ENCODE measurements around the gene DDR1.
"Not testable (repeated sequence)": the region's sequence is repeated elsewhere in the genome, so short reads cannot be mapped to it uniquely, and the experiment has no call there.

Gene DDR1

DNA sequence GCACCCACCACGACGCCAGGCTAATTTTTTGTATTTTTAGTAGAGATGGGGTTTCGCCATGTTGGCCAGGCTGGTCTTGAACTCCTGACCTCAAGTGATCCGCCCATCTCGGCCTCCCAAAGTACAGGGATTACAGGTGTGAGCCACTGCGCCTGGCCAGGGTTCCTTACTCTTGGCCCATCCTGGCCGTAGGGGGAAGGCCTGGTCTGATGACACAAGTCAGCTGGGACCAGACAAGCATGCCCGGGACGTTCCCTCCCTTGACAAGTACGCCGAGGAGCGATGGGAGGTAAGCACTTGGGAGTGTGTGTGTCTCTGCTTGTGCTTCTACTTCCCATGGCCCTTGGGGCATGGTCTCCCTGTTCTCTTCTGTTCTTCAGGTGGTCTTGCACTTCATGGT lies 26.2 kb downstream of the DDR1 start:
- in situ Hi-C loops (cut with MboI; ENCODE audit: low pct_unique_long_range_greater_than_20kb, low sequenced_read_pairs); DNase-seq: not testable (repeated sequence)

DNA sequence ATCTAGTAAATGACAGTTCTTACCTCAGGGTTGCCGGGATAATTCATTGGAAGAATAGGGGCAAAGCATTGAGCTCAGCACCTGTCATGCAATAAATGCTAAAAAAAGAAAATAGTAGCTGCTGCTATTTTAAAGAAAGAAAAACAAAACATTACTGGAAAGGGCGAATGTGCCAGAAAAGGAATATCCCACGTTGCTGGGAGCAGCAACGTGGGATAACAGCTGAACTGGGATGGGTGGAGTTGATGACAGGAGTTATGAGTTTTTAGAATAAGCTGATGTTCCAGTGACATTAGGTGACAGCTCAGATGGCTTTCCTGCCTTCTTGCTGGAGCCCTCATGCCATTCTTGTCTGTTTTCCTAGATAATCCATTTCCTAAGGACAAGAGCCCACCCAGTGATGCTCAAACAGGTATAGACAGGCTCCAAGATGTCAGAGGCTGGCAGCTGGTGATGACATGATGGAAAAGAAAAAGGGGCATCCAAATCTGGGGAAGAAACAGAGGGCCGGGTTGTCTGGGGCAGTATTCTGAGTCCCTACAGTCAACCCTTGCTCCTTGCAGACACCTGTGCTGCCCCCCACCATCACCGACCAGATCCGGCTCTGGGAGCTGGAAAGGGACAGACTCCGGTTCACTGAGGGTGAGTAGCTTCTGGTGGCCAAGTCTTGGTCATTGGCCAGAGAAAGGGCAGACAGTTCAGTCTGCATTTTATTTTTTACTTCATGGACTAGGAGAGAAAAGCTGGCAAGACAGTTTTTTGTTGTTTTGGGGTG lies 28.6 kb downstream of the DDR1 start:
- in situ Hi-C loops (cut with MboI; ENCODE audit: low pct_unique_long_range_greater_than_20kb, low sequenced_read_pairs), result no loop called here
- no peak for DNase-seq

DNA sequence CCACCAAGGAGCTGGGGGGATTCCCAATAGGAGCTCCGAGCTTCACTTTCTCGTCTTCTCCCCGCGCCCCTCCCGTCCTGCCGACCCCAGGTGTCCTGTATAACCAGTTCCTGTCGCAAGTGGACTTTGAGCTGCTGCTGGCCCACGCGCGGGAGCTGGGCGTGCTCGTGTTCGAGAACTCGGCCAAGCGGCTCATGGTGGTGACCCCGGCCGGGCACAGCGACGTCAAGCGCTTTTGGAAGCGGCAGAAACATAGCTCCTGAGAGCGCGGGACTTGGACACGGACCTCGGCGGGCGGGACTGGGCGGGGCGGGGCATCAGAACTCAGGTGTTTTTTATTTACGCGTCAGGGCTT lies 29.4 kb downstream of the DDR1 start:
- in situ Hi-C loops (cut with MboI; ENCODE audit: low pct_unique_long_range_greater_than_20kb, low sequenced_read_pairs), result no loop called here
- no peak for DNase-seq

DNA sequence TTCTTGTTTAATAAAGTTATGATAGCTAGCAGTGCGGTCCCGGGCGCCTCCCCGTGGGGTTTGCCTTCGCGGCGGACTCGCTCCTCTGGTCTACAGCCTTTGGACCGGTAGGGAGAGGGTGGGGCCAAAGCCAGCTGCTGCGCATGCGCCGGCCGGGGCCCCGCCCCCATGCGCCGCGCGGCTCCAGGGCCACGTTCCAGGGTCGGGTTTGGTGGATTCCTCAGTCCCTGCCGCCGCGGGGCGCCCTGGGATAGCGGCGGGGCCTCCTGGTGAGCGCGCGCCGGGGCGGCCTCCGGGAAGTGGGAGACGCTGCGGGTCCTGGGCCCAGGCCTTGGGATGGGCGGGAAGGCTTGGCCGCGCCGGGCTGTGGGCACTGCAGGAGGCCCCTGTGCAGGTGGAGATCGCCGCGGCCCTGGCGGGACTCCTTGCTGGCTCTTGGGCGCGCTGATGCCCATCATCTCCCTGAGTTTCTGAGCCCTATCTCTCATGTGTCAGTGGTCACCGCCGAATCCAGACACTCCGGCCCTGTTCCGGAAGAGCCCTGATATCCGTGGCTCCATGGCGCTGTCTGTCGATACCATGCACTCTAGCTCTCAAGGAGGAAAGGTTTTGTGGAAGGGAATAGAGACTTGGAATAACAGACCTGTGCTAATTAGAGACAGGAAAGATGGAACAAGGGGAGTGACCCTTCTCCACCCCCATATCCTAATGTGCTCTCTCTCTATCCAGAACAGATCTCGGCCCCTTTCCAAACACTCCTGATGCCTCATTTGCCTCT lies 29.9 kb downstream of the DDR1 start, which contains the start of gene VARS2:
TSS of gene VARS2 (plus strand) at position 163 of the 778 bp plus-strand sequence. CDS start at position 762, 599 bp downstream.
- in situ Hi-C loops (cut with MboI; ENCODE audit: low pct_unique_long_range_greater_than_20kb, low sequenced_read_pairs), result no loop called here
- DNase-seq, result peak; percentile 92

DNA sequence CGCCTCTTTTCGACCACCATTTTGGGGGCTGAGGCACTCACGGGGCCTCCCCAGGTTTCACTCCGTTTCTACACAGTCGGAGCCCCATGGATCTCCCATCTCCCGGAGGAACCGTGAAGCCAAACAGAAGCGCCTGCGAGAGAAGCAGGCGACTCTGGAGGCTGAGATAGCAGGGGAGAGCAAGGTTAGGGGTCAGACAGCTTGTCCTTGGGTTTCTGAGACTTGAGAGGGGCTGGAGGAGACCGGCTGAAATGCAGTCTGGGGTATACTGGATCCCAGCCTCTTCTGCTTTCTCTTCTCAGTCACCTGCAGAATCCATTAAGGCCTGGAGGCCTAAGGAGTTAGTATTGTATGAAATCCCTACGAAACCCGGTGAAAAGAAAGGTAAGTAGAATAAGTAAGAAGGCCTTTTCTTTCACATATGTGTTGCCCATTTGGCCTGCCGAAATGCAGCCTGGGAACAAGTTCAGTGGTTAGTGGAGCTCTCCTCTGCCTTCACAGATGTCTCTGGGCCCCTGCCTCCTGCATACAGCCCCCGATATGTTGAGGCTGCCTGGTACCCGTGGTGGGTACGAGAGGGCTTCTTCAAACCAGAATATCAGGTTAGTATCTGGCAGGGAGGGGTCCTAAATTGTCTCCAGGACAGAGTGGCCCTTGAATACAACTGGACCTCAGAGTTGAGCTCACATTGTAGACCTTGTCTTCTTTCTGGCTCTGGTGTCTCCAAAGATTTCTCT lies 30.7 kb downstream of the DDR1 start:
- in situ Hi-C loops (cut with MboI; ENCODE audit: low pct_unique_long_range_greater_than_20kb, low sequenced_read_pairs), result no loop called here
- DNase-seq, result peak; percentile 10

DNA sequence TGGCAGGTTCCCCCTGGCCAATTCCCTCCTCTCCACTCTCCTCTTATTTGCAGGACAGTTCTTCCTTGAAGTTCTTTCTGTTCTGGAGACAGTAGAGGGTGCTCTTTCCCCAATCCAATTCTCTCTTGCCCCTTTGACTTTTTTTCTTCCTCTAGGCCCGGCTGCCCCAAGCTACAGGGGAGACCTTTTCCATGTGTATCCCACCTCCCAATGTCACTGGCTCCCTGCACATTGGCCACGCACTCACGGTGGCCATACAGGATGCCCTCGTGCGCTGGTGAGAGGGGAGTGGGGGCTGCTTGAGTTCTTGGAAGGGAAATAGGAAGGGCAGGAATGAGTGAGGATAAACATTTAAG lies 31.2 kb downstream of the DDR1 start:
- in situ Hi-C loops (cut with MboI; ENCODE audit: low pct_unique_long_range_greater_than_20kb, low sequenced_read_pairs), result no loop called here

DNA sequence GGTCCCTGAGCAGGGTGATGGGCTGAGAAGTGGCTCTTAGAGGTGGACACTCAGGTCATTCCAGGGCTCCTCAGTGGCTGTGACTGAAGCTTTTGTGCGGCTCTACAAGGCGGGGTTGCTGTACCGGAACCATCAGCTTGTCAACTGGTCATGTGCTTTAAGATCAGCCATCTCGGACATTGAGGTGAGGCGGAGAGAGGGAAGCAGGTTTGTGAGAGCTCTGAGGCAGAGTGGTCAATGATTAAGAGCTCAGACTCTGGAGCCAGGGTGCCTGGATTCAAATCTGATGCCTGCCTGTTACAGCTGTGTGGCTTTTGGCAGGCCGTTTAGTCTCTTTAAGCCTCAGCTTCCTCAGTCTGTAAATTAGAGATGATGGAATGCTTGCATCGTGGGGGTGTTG lies 32.7 kb downstream of the DDR1 start:
- in situ Hi-C loops (cut with MboI; ENCODE audit: low pct_unique_long_range_greater_than_20kb, low sequenced_read_pairs), result no loop called here
- DNase-seq, result no peak

More for the DNA sequence above, 31.2 kb downstream of the DDR1 start:
- peak; percentile 78 for DNase-seq

DNA sequence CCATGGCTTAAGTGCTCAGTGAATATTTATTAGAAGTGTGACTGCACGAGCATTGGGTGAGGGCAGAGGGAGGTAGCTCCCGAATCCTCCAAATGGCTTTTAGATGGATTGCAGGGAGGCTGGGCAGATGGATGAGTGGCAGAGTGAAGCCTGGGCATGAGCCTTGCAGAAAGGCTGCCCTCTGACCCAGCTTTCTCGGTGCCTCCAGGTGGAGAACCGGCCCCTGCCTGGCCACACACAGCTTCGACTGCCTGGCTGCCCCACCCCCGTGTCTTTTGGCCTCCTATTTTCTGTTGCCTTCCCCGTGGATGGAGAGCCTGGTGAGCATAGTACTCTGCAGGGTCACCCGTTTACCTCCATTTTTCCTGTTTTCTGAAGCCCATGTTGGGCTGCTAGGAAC lies 33.2 kb downstream of the DDR1 start:
- no peak for DNase-seq
- in situ Hi-C loops (cut with MboI; ENCODE audit: low pct_unique_long_range_greater_than_20kb, low sequenced_read_pairs), result no loop called here

DNA sequence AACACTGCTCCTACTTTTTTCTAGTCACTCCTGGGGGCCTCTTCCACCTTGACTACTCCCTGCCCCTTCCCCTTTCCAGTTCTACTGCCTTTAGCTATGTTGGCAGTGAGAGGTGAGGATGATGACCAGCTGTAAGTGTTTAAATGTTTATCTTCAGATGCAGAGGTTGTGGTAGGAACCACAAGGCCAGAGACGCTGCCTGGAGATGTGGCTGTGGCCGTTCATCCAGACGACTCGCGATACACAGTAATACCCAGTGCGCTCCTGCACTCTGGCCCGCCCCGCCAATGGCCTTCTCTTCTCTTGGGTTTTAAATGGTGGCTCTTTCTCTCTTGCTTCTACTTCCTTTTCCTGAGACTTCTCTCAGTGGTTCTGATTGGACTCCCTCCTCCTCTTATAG lies 34.4 kb downstream of the DDR1 start:
- in situ Hi-C loops (cut with MboI; ENCODE audit: low pct_unique_long_range_greater_than_20kb, low sequenced_read_pairs), result no loop called here
- peak; percentile 12 for DNase-seq

DNA sequence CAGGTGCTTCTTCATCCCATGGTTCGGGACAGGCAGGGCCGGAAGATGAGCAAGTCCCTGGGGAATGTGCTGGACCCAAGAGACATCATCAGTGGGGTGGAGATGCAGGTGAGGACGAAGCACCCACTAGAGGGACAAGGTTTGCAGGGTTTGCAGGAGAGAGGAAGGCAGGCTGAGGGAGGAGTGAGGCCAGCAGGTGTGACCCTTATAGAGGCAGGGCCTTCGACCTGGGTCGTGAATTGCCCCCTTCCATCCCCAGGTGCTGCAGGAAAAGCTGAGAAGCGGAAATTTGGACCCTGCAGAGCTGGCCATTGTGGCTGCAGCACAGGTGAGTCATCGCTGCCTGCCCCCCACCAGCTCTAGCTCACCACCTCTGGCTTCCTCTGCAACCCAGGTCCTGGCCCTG lies 38.1 kb downstream of the DDR1 start:
- DNase-seq, result no peak
- in situ Hi-C loops (cut with MboI; ENCODE audit: low pct_unique_long_range_greater_than_20kb, low sequenced_read_pairs), result no loop called here

DNA sequence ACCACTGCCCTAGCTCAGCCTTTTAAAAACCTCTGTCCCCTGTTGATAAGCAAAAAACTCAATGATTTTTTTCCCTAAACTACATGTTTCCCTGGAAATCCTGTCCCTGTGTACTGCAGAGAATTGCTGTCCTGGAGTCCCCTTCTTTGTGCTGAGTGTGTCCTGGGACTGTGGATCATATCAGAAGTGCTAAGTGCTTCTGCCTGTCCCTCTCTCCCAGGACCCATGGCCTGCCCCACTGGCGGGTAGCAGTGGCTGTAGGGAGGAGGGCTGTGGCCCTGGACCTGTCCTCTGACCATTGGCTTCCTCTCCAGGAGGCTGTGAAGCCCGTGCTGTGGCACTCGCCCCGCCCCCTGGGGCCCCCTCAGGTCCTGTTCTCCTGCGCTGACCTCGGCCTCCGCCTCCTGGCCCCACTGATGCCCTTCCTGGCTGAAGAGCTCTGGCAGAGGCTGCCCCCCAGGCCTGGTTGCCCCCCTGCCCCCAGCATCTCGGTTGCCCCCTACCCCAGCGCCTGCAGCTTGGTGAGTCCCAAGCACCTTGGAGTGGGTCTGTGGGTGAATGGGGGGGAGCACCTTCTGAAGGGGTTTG lies 39.8 kb downstream of the DDR1 start:
- in situ Hi-C loops (cut with MboI; ENCODE audit: low pct_unique_long_range_greater_than_20kb, low sequenced_read_pairs); DNase-seq: not testable (repeated sequence)

DNA sequence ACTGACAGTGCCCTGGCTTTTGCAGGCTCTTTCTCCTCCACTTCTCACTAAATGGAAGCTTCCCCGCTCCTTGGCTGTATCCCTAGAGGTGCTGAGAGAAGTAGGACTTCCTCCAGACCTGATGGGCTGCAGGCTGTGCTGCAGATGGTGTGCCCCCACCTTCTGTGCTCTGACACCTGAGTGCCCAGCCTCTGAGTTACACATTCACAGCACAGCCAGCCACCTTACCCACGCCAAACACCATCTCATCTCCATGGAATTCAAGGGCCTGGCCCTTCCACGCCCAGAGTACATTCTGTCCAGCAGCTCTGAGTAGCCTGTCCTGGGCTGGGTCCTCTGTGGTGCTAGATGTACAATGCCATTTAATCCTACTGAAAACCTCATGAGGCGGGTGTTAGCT lies 42.3 kb downstream of the DDR1 start:
- in situ Hi-C loops (cut with MboI; ENCODE audit: low pct_unique_long_range_greater_than_20kb, low sequenced_read_pairs), result loop anchor here (25.0 kb wide), 1 partner anchor 111 kb away; no protein-coding TSS in a partner anchor
- no peak for DNase-seq

DNA sequence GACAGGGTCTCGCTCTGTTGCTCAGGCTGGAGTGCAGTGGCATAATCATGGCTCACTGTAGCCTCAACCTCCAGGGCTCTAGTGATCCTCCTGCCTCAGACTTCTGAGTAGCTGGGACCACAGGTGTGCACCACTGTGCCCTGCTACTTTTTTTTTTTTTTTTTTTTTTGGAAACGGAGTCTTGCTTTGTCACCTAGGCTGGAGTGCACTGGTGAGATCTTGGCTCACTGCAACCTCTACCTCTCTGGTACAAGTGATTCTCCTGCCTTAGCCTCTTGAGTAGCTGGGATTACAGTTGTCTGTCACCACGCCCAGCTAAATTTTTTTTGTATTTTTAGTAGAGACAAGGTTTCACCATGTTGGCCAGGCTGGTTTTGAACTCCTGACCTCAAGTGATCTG lies 42.8 kb downstream of the DDR1 start:
- in situ Hi-C loops (cut with MboI; ENCODE audit: low pct_unique_long_range_greater_than_20kb, low sequenced_read_pairs), result loop anchor here (25.0 kb wide), 1 partner anchor 110 kb away; no protein-coding TSS in a partner anchor

DNA sequence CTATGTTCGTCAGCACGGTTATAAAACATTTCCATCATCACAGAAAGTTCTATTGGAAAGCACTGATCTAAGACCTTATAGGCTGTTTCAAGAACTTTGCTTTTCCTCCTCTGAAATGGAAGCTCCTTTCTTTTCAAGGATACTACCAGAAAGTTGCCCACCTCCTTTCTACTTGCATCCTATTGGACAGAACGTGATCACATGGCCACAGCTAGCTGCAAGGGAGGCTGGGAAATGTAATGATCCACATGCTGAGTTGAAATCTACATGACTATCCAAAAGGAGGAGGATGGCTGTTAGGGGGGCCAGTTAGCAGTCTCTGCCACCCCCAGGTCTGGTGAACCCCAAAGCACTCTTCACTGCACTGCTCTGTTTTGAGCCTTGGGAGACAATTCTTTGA lies 44.4 kb downstream of the DDR1 start:
- in situ Hi-C loops (cut with MboI; ENCODE audit: low pct_unique_long_range_greater_than_20kb, low sequenced_read_pairs), result loop anchor here (25.0 kb wide), 1 partner anchor 109 kb away; no protein-coding TSS in a partner anchor
- DNase-seq, result no peak

More for the DNA sequence above, 42.8 kb downstream of the DDR1 start:
- DNase-seq, result not testable (repeated sequence)

DNA sequence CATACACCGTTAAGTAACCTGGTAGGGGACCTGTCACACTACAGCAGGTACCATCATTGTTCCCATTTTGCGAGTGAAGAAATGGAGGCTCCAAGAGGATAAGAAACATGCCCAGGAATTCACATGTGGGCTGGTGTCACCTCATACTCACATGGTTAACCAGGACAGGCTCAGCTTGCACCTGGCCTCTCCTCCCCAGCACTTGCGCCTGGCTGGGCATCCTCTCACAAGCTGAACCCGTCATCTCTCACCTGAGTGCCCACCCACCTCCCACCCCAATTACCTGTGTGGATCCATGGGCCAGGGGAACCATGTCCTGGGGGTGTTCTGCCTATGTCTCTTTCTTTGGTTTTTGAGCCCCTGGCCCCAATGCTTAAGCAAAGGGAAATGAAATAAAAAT lies 46.2 kb downstream of the DDR1 start:
- no peak for DNase-seq
- in situ Hi-C loops (cut with MboI; ENCODE audit: low pct_unique_long_range_greater_than_20kb, low sequenced_read_pairs), result loop anchor here (25.0 kb wide), 1 partner anchor 107 kb away; no protein-coding TSS in a partner anchor

DNA sequence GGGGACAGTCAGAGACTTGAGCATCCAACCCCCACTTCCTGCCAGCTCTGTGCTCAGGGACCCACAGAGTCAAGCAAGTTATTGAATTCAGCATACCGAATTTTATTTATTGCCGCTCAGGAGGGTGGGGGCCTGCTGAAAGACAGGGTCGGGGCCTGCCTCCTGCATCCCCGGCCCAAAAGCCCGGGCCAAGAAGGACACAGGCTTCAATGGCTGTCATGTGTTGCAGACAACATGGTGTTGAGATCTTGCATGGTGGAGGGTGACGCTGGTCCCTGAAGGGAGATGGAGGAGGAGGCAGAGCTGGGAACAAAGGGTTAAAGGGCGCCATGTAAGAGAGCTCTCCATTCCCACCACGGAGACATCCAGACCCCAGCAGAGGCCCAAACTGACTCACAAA lies 47.0 kb downstream of the DDR1 start:
- in situ Hi-C loops (cut with MboI; ENCODE audit: low pct_unique_long_range_greater_than_20kb, low sequenced_read_pairs), result loop anchor here (25.0 kb wide), 1 partner anchor 106 kb away; no protein-coding TSS in a partner anchor

DNA sequence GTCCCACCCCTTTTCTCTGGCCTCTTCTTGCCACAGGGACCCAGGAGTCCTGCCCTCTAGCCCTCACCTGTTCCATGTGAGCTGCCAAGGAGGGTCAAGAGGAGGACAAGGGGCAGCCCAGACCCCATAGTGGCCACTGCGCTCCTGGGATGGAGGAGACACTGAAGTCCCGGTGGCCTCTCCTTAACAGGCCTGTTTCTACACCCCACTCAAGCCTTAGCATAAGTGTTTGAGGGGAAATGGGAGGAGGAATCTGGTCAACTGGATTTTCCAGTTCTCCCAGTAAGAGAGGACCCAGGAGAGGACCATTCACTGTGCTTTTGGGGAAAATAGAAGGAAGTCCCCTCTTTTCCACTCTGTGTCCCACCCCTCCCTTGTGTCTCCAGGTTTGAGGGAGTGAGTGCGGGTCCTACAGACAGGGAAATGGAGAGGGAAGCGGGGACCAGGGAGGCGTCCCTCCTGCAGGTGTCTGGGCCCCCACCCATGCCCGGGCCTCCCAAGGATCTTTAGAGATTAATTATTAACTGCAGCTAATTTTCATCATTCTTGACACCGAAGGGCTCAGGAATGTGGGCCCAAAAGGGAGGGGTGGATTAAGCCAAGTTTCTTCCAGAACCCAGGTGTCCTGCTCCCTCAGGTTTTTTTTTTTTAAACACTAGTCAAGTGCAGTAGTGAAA lies 47.8 kb downstream of the DDR1 start, which contains the start of gene SFTA2:
TSS of gene SFTA2 (minus strand) at position 202 of the 677 bp plus-strand sequence. CDS start at position 128, 74 bp downstream.
- DNase-seq, result no peak
- in situ Hi-C loops (cut with MboI; ENCODE audit: low pct_unique_long_range_greater_than_20kb, low sequenced_read_pairs), result loop anchor here (25.0 kb wide), 1 partner anchor 105 kb away; no protein-coding TSS in a partner anchor

More for the DNA sequence above, 47.0 kb downstream of the DDR1 start:
- DNase-seq, result no peak

DNA sequence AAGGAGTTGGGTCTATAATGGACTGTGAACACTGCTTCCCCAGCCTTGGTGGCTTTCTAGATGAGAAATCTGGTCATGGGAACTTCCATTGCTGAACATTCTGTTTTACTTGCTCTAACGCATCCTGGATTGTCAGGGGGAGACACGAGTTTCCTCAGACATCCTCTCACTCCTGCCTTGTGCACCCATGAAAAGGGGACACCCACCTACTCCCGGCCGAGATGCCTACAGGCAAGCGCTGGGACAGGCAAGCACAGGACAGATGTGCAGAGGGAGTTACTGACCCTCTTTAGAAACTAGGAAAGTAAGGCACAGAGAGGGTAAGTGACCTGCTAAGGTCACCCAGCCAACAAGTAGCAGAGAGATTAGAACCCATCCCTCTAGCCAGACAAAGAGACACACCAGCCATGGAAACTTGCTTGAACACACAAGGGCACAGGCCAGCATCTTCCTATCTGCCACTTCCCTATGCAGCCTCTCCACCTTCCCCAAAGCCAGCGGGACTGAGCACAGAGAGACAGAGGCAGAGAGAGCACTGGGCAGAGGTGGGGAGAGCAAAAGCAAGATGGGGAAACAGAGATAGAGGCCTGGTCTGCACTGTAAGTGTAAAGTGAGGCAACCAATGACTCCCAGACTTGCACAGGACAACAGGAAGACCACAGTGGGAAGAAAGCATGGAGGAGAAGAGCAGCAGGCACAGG lies 48.5 kb downstream of the DDR1 start:
- no peak for DNase-seq
- in situ Hi-C loops (cut with MboI; ENCODE audit: low pct_unique_long_range_greater_than_20kb, low sequenced_read_pairs), result loop anchor here (25.0 kb wide), 1 partner anchor 104 kb away; no protein-coding TSS in a partner anchor
